MM.1S (cell line): ENCODE data around the gene CTNNBIP1.

Source experiments
- DNase-seq: peaks from one replicate; pipeline ENCODE4 v3.0.0-alpha.2; 2015
- H2AFZ ChIP-seq: fragments of 300-600 bp; sonication (generic); 2 replicates; pipeline ENCODE4 v1.6.0; 2016; ENCODE audit warnings: antibody characterized with exemption, low read length
- H3F3A ChIP-seq: fragments of 300-600 bp; sonication (generic); 2 replicates; pipeline ENCODE4 v1.6.1; 2016; ENCODE audit warnings: mild to moderate bottlenecking, antibody characterized with exemption, low read length, moderate library complexity, mixed read lengths; ENCODE audit not compliant: insufficient read depth
- H3K27ac ChIP-seq: fragments of 300-600 bp; sonication (generic); 2 replicates; pipeline ENCODE4 v1.5.1; 2016; ENCODE audit warnings: mild to moderate bottlenecking, low read length
- H3K27me3 ChIP-seq: fragments of 300-600 bp; sonication (generic); replicated peaks from 2 replicates; pipeline ENCODE4 v1.6.0; 2016; ENCODE audit warnings: low read length; ENCODE audit not compliant: insufficient read depth
- H3K36me3 ChIP-seq: fragments of 300-600 bp; sonication (generic); replicated peaks from 2 replicates; pipeline ENCODE4 v1.6.1; 2016; ENCODE audit warnings: mild to moderate bottlenecking, low read length, mixed read lengths; ENCODE audit not compliant: insufficient read depth
- H3K4me1 ChIP-seq: fragments of 300-600 bp; sonication (generic); 2 replicates; pipeline ENCODE4 v1.6.1; 2016; ENCODE audit warnings: low read length, mixed read lengths
- H3K4me2 ChIP-seq: fragments of 300-600 bp; sonication (generic); 2 replicates; pipeline ENCODE4 v1.6.0; 2016; ENCODE audit warnings: low read depth, low read length
- H3K4me3 ChIP-seq: fragments of 300-600 bp; sonication (generic); 2 replicates; pipeline ENCODE4 v1.5.1; 2016; ENCODE audit warnings: low read length, mixed read lengths
- H3K79me2 ChIP-seq: fragments of 300-600 bp; sonication (generic); 2 replicates; pipeline ENCODE4 v1.6.1; 2016; ENCODE audit warnings: mixed run types, low read length, mixed read lengths
- H3K9ac ChIP-seq: fragments of 300-600 bp; sonication (generic); 2 replicates; pipeline ENCODE4 v1.6.1; 2016; ENCODE audit warnings: low read length, mixed read lengths
- H3K9me2 ChIP-seq: fragments of 300-600 bp; sonication (generic); replicated peaks from 2 replicates; pipeline ENCODE4 v1.6.1; 2016; ENCODE audit warnings: mild to moderate bottlenecking, low read length, mixed read lengths; ENCODE audit not compliant: insufficient read depth
- H3K9me3 ChIP-seq: fragments of 300-600 bp; sonication (generic); replicated peaks from 2 replicates; pipeline ENCODE4 v1.6.1; 2016; ENCODE audit warnings: mild to moderate bottlenecking, low read length, mixed read lengths; ENCODE audit not compliant: insufficient read depth
- H4K20me1 ChIP-seq: fragments of 300-600 bp; sonication (generic); 2 replicates; pipeline ENCODE4 v1.6.1; 2016; ENCODE audit warnings: mild to moderate bottlenecking, low read length, moderate library complexity, mixed read lengths; ENCODE audit not compliant: insufficient read depth
- CTCF ChIP-seq: fragments of 300-600 bp; sonication (generic); IDR thresholded peaks from 2 replicates; pipeline ENCODE4 v1.5.1; 2016; ENCODE audit warnings: antibody characterized with exemption, low read length, mixed read lengths
- EZH2 ChIP-seq: fragments of 300-600 bp; sonication (generic); optimal IDR thresholded peaks from 2 replicates; pipeline ENCODE3; 2017; ENCODE audit warnings: low read depth, mild to moderate bottlenecking, antibody characterized with exemption, low read length, mixed read lengths
- EZH2phosphoT487 ChIP-seq: fragments of 300-600 bp; sonication (generic); IDR thresholded peaks from 2 replicates; pipeline ENCODE4 v1.6.1; 2018; ENCODE audit warnings: antibody characterized with exemption, low read length

CTNNBIP1 gene

DNA sequence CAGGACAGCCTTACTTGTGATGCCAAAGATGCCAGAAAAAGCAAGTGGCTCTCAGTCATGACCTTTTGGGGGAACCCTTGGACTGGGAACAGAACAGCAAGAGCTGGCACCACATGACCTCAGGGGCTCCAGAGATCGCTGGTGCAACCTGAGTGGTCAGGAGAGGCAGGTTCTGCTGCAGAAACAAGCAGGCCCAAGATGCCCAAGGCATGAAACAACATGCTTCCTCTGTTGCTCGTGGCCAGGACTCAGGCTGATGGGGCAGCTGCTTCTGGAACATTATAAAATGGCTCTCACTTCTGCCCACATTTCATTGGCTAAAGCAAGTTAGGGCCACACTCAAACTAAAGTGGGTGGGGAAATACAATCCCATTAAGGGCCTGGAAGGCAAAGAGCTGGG is 68.6 kb downstream of the CTNNBIP1 start:
- peaks cover 3% of the 10 kb centered on the region for H3K4me1 ChIP-seq
- H3K27me3 ChIP-seq: no peaks in the 10 kb centered on the region
- H3K9me2 ChIP-seq: no peaks in the 10 kb centered on the region
- no peak for TF ChIP-seq CTCF
- no peak for TF ChIP-seq EZH2
- no peak for TF ChIP-seq EZH2phosphoT487
- no peaks in the 10 kb centered on the region for H3K79me2 ChIP-seq
- H4K20me1 ChIP-seq: no peaks in the 10 kb centered on the region
- H3K36me3 ChIP-seq: no peaks in the 10 kb centered on the region
- no peak overlapping the region for H3K4me2 ChIP-seq
- no peak for DNase-seq
- H3K27ac ChIP-seq: no peak overlapping the region
- no peak overlapping the region for H2AFZ ChIP-seq
- H3K9ac ChIP-seq: no peak overlapping the region
- no peak overlapping the region for H3K4me3 ChIP-seq
- H3F3A ChIP-seq: no peaks in the 10 kb centered on the region
- H3K9me3 ChIP-seq: no peaks in the 10 kb centered on the region

DNA sequence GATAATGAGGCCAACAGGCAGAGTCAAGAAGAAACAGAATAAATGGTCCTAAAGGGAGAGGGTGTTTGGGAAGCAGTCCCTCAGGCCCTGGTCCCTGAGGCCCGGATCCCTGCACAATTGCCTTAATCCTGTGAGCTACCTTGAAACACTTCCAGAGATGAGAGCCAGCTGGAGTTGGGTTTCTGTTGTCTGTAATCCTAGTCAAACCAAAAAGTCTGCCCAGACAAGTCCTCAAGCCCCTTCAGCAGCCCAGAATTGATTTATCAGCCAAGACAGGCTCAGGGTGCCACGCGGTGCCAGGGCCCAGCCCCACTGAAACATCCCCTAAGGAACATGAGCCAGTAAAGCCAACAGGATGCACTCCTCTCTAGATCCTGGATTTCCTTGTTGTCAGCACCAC is 69.9 kb downstream of the CTNNBIP1 start:
- H3K4me3 ChIP-seq: no peak overlapping the region
- DNase-seq: no peak
- no peaks in the 10 kb centered on the region for H4K20me1 ChIP-seq
- no peaks in the 10 kb centered on the region for H3K9me2 ChIP-seq
- no peaks in the 10 kb centered on the region for H3K79me2 ChIP-seq
- no peak overlapping the region for H3K4me2 ChIP-seq
- H3K9me3 ChIP-seq: no peaks in the 10 kb centered on the region
- H3F3A ChIP-seq: no peaks in the 10 kb centered on the region
- H3K27me3 ChIP-seq: no peaks in the 10 kb centered on the region
- H3K36me3 ChIP-seq: no peaks in the 10 kb centered on the region
- TF ChIP-seq CTCF: no peak
- no peak for TF ChIP-seq EZH2
- no peak for TF ChIP-seq EZH2phosphoT487
- peaks cover 7% of the 10 kb centered on the region for H3K4me1 ChIP-seq
- H3K9ac ChIP-seq: no peak overlapping the region
- H3K27ac ChIP-seq: no peak overlapping the region
- no peak overlapping the region for H2AFZ ChIP-seq

GRCh38 chr1:9838946-9839345 is 71.1 kb downstream of the CTNNBIP1 start:
- Histone ChIP-seq H3K9me3 (no peaks in the 10 kb centered on the region), H4K20me1 (no peaks in the 10 kb centered on the region), H2AFZ (no peak overlapping the region), H3K4me1 (peaks cover 7% of the 10 kb centered on the region), H3F3A (no peaks in the 10 kb centered on the region), H3K27ac (no peak overlapping the region), H3K79me2 (no peaks in the 10 kb centered on the region), H3K4me2 (no peak overlapping the region), H3K9ac (no peak overlapping the region), H3K27me3 (no peaks in the 10 kb centered on the region), H3K9me2 (no peaks in the 10 kb centered on the region), H3K4me3 (no peak overlapping the region), H3K36me3 (no peaks in the 10 kb centered on the region)
- no peak for DNase-seq
- TF ChIP-seq EZH2phosphoT487 (no peak), CTCF (no peak), EZH2 (no peak)
